Upper lobe of left lung (tissue), 6 donors: ENCODE data around the gene UNC13D. TPM values are rescaled to one million over a fixed set of nuclear protein-coding genes. Genes with fewer than 3 reads are reported as not detected.

ENCODE experiments used
- ATAC-seq, 2 donors: fragments of 200-7000 bp; cut with Tn5 transposase; one replicate each; pipeline ENCODE4 v1.9.1; 2022; ENCODE audit warnings: mild to moderate bottlenecking in 2 of 2, moderate library complexity in 2 of 2; ENCODE audit not compliant: low FRiP score in 2 of 2
- DNase-seq, 2 donors: peaks; one replicate each; pipeline ENCODE4 v3.0.0-alpha.2; 2019 to 2020
- H3K27ac ChIP-seq, 4 donors: fragments of 200-600 bp; sonication (generic); one replicate each; pipeline ENCODE4 v1.5.1; 2016 to 2019
- H3K27me3 ChIP-seq, 4 donors: fragments of 200-600 bp; sonication (generic); one replicate each; pipeline ENCODE4 v1.5.1; 2017 to 2019
- H3K36me3 ChIP-seq, 4 donors: fragments of 200-600 bp; sonication (generic); one replicate each; pipeline ENCODE4 v1.5.1; 2016 to 2019
- H3K4me1 ChIP-seq, 4 donors: fragments of 200-600 bp; sonication (generic); one replicate each; pipeline ENCODE4 v1.5.1; 2018 to 2019
- H3K4me3 ChIP-seq, 4 donors: fragments of 200-600 bp; sonication (generic); one replicate each; pipeline ENCODE4 v1.5.1; 2017 to 2019; ENCODE audit warnings: mild to moderate bottlenecking in 2 of 4, moderate library complexity in 1 of 4
- H3K9me3 ChIP-seq, 4 donors: fragments of 200-600 bp; sonication (generic); one replicate each; pipeline ENCODE4 v1.5.1; 2018 to 2019
- CTCF ChIP-seq, 6 experiments: fragments of 450-650 bp in 4 of 6; fragments of 200-600 bp in 2 of 6; sonication (generic) in 2 of 6; IDR thresholded peaks; one replicate each; pipeline ENCODE4 v1.5.1; 2016 to 2019; ENCODE audit warnings: antibody characterized with exemption in 6 of 6
- EP300 ChIP-seq, 4 donors: sonication (generic); formaldehyde crosslinking; IDR thresholded peaks; one replicate each; pipeline ENCODE4 v1.5.1; 2017; ENCODE audit warnings: antibody characterized with exemption in 4 of 4, control low read depth in 2 of 4
- POLR2A ChIP-seq, 4 donors: fragments of 450-650 bp; IDR thresholded peaks; one replicate each; pipeline ENCODE4 v1.5.1; 2016 to 2017; ENCODE audit warnings: antibody characterized with exemption in 4 of 4, mild to moderate bottlenecking in 2 of 4
- POLR2AphosphoS5 ChIP-seq, 2 donors: sonication (generic); formaldehyde crosslinking; IDR thresholded peaks; one replicate each; pipeline ENCODE4 v1.5.1; 2017; ENCODE audit warnings: antibody characterized with exemption in 2 of 2
- WGBS, 2 donors: methylation state at CpG; one replicate each; pipeline ENCODE4 v1.1.5; 2017 to 2018; 5-methylcytosine and 5-hydroxymethylcytosine counted together
- total RNA-seq, 6 donors: library from RNA; depleted of rRNA in 4 of 6; stranded (reverse); fragments of >200 nt in 4 of 6; gene quantifications; one replicate each; pipeline versions ENCODE4 v1.1.0 to v1.2.1, GENCODE V29; 2016 to 2021
- donor health status: DM: no; HTN: no; CAD: no; lungs with moderate emphysema.
- donor health status: DM: no; HTN: yes; CAD: no; lungs with severe emphysema.

The UNC13D gene
- total RNA-seq, 6 donors from 2014 or later = 38.0 to 243 (median 123) TPM

GRCh38 chr17:75820094-75821080 lies 23.8 kb downstream of the UNC13D start:
- Histone ChIP-seq H3K4me3 (no peak overlapping the region), H3K9me3 (no peaks in the 10 kb centered on the region), H3K4me1 (no peaks in the 10 kb centered on the region), H3K27me3 (no peaks in the 10 kb centered on the region), H3K27ac (no peak overlapping the region), H3K36me3 (peaks cover 17 to 97% (median 78%) of the 10 kb centered on the region in 4 donors)
- ATAC-seq (no peak), DNase-seq (no peak)
- TF ChIP-seq EP300 (IDR thresholded peaks at IDR 0.05) = no peak
- TF ChIP-seq POLR2A (IDR thresholded peaks at IDR 0.05) = no peak
- TF ChIP-seq CTCF (IDR thresholded peaks at IDR 0.05) = no peak
- TF ChIP-seq POLR2AphosphoS5 (IDR thresholded peaks at IDR 0.05) = no peak
- WGBS, 2 donors = 85 to 88% methylated on average over 14 to 21 of the region's 21 CpGs

GRCh38 chr17:75819678-75820077 lies 24.5 kb downstream of the UNC13D start:
- DNase-seq = no peak
- Histone ChIP-seq H3K9me3 (no peaks in the 10 kb centered on the region), H3K4me1 (no peaks in the 10 kb centered on the region), H3K36me3 (peaks cover 21 to 99% (median 79%) of the 10 kb centered on the region in 4 donors), H3K27me3 (no peaks in the 10 kb centered on the region), H3K27ac (no peak overlapping the region), H3K4me3 (no peak overlapping the region)
- 87 to 94% methylated on average over 14 to 16 of the region's 16 CpGs for WGBS, 2 donors
- no peak for TF ChIP-seq POLR2A (IDR thresholded peaks at IDR 0.05)
- TF ChIP-seq EP300 (IDR thresholded peaks at IDR 0.05) = no peak
- no peak for ATAC-seq

GRCh38 chr17:75819116-75819515 lies 25.1 kb downstream of the UNC13D start:
- Histone ChIP-seq H3K36me3 (peaks cover 19 to 99% (median 78%) of the 10 kb centered on the region in 4 donors), H3K4me3 (no peak overlapping the region), H3K4me1 (no peaks in the 10 kb centered on the region), H3K9me3 (no peaks in the 10 kb centered on the region), H3K27me3 (no peaks in the 10 kb centered on the region), H3K27ac (no peak overlapping the region)
- WGBS, 2 donors = 90 to 95% methylated on average over 6 to 7 of the region's 7 CpGs
- DNase-seq (no peak), ATAC-seq (no peak)
- no peak for TF ChIP-seq CTCF (IDR thresholded peaks at IDR 0.05)
- no peak for TF ChIP-seq POLR2AphosphoS5 (IDR thresholded peaks at IDR 0.05)
- TF ChIP-seq EP300 (IDR thresholded peaks at IDR 0.05) = no peak
- TF ChIP-seq POLR2A (IDR thresholded peaks at IDR 0.05) = no peak

- H3K36me3 ChIP-seq = peaks cover 23 to 99% (median 77%) of the 10 kb centered on the region in 4 donors
- no peaks in the 10 kb centered on the region for H3K4me1 ChIP-seq
- H3K4me3 ChIP-seq = no peak overlapping the region
- WGBS, 2 donors = 95 to 96% methylated on average over 10 to 16 of the region's 16 CpGs
- no peak for DNase-seq
- no peak overlapping the region for H3K27ac ChIP-seq
- TF ChIP-seq EP300 (IDR thresholded peaks at IDR 0.05) = no peak
- TF ChIP-seq POLR2AphosphoS5 (IDR thresholded peaks at IDR 0.05) = no peak
- no peak for TF ChIP-seq CTCF (IDR thresholded peaks at IDR 0.05)
- TF ChIP-seq POLR2A (IDR thresholded peaks at IDR 0.05) = no peak
- no peaks in the 10 kb centered on the region for H3K9me3 ChIP-seq
- no peaks in the 10 kb centered on the region for H3K27me3 ChIP-seq
- no peak for ATAC-seq
These were observed 25.8 kb downstream of the UNC13D start for GRCh38 chr17:75818326-75818885.

GRCh38 chr17:75817571-75817970 lies 26.6 kb downstream of the UNC13D start:
- TF ChIP-seq POLR2AphosphoS5 (IDR thresholded peaks at IDR 0.05) = no peak
- TF ChIP-seq EP300 (IDR thresholded peaks at IDR 0.05) = no peak
- no peak for TF ChIP-seq CTCF (IDR thresholded peaks at IDR 0.05)
- TF ChIP-seq POLR2A (IDR thresholded peaks at IDR 0.05) = no peak
- Histone ChIP-seq H3K4me3 (no peak overlapping the region), H3K4me1 (no peaks in the 10 kb centered on the region), H3K27ac (no peak overlapping the region), H3K27me3 (no peaks in the 10 kb centered on the region), H3K9me3 (no peaks in the 10 kb centered on the region), H3K36me3 (peaks cover 27 to 99% (median 77%) of the 10 kb centered on the region in 4 donors)
- 85 to 94% methylated on average over 3 to 6 of the region's 6 CpGs for WGBS, 2 donors
- no peak for DNase-seq
- ATAC-seq = no peak
